NCI-H460 (cell line): ENCODE measurements around the gene C1QTNF6. TPM values are rescaled to one million over a fixed set of nuclear protein-coding genes. Genes with fewer than 3 reads are reported as not detected.

Source experiments
- DNase-seq: peaks from one replicate; pipeline ENCODE4 v3.0.0-alpha.2; 2016; ENCODE audit warnings: low read depth; ENCODE audit errors: extremely low read depth
- total RNA-seq: library from RNA; depleted of rRNA; stranded (reverse); fragments of >200 nt; shearing (Covaris generic); gene quantifications from 2 replicates; pipeline ENCODE4 v1.2.3, GENCODE V29; 2014

C1QTNF6 gene
- total RNA-seq, 1 experiment from 2014 or later, result 2.7 TPM

DNA sequence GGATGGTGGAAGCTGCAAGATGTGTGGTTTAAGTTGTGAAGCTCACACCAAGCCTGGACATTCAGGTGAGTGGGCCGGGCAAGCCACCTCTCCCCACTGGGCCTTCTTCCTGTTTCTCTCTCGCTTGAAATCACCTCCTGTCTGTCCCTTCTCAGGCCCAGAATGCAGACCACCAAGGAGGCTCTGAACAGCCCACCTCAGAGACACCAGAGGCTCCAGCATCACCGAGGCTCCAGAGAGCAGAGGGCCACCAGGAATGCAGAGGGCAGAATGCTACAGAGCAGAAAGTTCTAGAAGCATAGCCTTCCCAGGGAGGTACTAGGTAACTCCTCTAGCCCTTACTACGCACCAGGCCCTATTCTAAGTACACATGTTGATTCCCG is 23.6 kb downstream of the C1QTNF6 start:
- no peak for DNase-seq

DNA sequence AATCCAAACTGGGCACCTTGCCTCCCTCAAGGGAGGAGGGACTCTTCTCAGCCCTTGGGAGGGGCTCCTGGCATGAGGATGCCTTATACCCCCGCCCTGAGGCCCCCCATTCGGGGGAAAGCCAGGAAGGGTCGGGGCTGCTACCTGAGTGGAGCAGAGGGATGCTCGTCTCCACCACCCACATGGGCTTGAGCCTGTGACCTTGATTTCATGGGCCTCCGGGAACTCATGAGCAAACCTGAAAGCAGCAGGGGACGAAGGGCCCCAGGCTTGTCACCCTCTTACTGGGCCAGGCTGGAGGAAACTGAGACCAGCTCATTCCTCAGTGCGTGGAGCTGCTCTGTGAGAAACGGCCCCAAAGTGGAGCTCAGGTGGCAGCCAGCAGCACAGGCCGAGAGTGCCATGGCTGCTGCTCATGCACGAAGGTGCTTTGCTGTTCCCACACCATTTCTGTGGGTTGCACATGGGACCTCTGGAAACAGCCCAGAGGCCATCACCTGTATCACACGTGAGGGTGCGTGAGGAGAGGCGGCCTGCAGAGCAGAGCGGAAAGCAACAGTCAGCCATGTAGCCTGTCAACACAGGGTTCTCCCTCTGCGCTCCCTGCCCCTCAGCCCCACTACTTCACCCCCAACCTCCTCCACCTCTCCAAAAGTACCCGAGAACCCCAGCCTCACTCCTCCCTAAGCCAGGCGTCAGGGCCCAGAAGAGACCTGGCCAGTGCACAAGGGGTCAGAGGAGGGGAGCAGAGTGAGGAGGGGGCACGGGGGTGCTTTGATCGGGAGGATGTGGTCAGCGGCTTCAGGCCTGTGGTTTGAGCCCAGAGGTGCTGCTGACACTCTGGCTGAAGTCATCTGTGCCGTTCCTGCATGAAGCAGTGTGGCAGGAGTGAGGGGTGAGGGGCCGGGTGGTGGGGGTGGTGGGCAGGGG is 24.2 kb downstream of the C1QTNF6 start:
- no peak for DNase-seq

DNA sequence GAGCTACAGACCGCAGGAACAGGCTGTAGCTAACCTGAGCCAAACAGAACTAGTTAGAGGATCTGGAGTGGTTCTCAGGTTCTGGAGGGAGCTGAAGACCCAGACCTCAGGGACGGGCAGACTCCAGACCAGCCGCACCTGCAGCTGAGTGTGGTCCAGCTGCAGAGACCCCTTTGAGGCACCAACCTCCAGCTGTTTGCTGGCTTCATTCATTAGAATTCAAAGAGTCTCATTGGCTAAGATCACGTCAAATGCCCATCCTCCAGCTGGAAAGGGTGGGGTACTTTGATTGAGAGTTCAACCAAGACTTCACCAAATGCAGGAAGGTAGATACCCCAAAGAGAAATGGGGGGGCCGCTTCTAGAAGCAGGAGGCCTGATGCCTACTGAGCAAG is 25.0 kb downstream of the C1QTNF6 start:
- no peak for DNase-seq

DNA sequence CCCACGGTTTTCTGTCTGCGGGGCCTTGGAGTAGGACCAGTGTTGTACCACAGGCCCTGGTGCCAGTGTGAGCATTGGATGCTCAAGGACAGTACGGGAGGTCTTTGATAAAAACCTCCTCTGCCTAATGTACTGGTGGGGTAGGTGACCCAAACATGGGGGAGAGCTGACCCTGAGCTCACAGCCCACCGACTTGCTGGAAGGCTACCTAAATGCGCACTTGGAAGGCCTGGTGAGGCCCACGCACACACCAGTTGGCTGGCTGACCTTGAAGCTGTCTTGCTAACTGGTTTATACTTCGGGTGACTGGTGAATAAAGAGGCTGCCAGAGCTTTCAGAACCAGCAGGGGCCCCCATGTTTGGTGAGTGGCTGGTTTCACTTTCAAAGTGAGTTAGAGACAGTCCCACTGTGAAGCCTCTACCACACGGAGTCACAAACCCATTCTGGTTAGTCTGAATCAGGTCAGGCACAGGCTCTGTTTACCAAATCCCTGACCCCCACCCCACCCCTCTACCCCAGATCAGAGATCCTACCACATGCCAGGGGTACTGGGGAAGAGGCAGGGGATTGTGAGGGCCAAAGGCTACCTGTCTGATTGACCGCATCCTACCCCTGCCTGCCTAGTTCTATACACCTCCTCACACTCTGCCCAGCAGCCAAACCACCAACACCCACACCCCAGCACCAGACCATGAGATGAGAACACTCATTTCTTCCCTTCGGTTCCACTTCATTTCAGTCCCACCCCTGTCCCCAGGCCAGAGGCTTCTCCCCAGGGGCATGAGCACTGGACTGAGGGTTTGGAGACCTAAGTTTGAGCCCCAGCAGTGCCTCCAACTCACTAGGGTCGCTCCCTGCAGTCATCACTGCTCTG is 25.6 kb downstream of the C1QTNF6 start:
- no peak for DNase-seq

DNA sequence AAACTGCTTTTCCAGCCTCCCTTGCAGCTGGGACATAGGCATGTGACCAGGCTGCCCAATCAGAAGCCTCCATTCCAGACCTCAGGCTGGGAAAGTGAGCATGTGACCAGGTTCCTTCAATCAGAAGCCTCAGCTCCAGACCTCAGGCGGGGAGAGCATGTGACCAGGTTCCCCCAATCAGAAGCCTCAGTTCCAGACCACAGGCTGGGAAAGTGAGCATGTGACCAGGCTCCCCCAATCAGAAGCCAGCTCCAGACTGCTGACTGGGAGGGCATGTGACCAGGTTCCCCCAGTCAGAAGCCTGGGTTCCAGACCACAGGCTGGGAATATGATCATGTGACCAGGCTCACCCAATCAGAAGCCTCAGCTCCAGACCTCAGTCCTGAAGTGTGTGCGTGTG is 26.6 kb downstream of the C1QTNF6 start:
- no peak for DNase-seq

DNA sequence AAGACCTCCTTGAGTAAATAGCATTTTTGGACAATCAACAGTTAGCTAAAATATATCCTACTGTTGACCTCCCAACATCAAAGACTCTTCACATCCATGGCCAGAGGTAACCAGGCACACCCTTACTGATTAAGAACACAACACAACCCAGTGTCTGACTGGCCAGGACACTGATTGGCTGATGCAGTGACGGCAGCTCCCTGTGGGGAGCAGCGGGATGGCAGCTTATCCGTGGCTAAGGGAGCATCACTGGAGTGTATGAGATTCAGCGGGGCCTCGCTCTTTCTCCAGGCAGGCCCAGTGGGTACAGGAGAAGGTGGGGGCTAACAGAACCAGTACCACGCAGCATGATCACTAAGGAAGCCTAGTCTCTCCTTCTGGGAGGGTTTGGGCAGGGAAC is 28.0 kb downstream of the C1QTNF6 start:
- DNase-seq, result no peak

DNA sequence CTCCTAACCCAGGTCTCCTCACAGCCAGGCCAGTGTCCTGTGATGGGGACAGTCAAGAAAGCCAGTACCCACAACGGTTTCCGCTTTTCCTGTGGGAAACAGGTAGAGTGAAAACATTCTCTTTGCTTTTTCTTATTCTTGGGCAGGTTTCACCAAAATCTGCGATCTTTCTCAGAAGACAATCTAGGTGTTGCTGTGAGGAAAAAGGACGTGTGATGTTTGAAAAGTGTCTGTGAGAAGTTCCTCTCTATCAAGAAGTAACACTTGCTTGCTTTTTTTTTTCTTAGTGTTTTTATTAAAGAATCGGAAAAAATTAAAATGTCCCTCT is 29.1 kb downstream of the C1QTNF6 start:
- no peak for DNase-seq

DNA sequence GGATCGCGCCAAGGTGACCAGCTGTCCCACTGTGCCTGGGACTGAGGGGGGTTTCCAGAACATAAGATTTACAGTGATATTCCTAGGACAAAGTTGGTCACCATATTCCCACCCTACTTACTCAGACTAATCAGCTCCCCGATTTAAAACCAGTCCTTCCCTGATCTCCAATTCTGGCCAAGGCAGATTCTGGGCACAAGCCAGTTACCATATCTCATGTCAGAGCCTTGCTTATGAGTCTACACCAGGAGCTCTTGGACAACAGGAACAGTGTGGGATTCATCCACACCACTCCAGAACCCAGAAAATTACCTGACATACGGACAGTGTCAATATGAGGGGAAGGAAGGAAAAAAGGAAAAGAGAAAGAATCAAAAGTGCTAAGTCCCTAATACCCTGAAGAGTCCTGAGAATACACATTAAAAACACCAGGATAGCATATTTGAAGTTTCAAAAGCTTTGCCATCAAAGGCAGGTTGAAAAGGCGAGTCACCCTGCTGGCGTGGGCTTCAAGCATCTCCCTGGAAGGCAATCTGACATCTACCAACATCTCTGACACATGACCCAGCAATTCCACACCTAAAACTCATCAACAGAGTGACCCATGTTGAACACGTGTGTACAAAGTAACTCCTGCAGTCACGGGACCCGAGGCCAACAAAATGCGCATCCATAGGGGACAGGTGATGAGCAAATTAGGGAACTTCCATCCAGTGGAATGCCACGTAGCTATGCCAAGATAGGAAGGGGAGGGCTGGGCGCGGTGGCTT is 30.3 kb downstream of the C1QTNF6 start:
- DNase-seq, result no peak

DNA sequence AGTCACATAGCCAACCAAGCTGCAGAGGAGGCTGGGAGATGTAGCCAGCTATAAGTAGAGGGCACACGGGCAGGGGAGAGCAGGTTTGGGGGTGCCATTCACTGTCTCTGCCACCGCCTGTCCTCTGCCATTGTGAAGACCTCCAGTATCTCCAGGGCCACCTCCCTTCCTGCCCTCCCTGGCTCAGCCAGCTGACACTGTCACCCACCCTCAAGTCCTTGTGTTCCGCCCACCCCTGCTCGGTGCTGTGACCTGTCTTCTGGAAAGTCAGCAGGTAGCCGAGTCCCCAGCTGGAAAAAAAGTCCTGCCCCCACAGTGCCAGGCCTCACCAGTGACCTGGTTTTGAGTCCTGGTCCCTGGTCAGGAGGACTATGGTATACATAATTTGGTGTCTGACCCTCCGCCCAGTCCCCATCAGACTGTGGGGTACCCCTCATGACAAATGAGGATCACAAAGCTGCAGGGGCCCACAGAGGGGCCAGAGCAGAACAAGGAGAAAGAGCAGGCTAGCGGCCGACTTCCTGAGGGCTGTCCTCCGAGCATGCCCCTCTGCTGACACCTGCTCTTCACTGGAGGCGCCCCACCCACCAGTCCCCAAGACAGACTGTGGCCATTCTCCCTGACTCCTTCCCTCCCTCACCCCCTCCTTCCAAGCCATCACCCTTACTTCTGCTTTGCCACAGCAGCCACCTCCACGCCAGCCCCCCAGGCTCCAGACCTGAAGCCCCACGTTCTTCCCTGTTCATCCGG is 31.2 kb downstream of the C1QTNF6 start:
- DNase-seq, result no peak

DNA sequence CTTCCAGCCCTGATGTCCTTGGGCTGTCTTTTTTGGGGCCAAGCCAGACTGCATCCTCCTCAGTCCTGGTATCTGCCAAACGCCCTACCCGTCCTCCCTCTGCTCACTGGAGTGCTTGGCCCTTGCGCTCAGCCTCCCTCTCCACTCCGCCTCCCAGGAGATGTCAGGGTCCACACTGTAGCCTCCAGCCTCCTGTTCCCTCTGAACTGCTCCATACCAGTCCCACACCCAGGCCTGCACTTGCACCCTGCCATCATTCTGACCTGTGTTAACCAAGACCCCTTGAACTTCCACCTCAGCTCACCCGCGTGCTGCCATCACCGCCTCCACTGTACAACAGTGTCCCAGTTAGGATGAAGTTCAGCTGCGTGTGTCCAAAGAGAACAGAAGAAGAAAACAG is 32.1 kb downstream of the C1QTNF6 start:
- no peak for DNase-seq

DNA sequence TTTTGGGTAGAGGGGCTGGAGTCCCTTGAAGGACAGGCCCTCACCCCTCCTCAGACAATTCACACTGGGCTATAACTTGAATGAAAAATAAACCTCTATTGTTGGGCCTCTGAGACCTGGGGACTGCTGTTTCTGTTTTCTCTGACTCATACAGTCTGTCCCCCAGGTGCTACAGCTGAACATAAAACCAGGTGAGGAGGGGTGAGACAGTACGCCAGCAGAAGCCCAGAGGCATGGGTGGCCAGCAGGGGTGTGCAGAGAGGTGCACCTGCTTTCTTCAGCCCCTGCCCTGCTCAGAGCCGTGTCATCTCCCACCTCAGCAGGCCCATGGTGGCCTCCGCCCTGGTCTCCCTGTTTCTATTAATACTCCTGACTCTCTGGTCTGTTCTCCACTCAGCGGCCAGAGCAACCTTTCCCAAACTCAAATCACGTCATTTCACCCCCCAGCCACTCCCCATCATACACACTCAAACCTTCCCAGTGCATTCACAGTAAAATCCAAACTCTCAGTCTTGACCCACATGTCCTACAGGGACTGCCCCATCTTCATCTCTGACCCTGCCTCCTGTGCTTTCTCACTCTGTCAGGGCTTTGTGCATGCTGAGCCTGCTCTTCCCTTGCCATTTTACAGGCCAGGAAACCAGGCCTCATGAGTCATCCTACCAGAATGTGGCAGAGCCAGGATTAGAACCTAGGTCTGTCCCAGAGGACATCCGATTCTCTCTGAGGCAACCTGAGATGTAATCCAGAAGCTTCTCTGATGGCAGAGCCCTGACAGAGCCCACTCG is 32.9 kb downstream of the C1QTNF6 start:
- DNase-seq, result no peak

DNA sequence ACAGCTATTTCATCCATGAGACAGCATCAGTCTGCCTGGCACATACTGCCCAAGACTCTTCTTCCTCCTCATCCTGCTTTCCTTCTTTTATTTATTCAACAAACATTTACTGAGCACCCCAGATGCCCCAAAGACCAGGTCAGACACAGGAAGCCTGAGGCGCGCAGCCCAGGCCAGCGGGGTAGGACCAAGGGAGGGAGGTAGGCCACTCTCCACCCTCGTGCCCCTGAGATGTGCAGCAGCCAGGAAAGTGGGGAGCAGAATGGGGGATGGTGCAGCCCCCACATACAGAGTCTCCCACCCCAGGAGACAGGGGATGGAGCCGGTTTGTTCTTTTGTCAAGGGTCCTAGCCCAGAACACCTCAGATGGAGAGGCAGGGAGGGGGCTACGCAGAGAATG is 34.1 kb downstream of the C1QTNF6 start:
- DNase-seq, result no peak

DNA sequence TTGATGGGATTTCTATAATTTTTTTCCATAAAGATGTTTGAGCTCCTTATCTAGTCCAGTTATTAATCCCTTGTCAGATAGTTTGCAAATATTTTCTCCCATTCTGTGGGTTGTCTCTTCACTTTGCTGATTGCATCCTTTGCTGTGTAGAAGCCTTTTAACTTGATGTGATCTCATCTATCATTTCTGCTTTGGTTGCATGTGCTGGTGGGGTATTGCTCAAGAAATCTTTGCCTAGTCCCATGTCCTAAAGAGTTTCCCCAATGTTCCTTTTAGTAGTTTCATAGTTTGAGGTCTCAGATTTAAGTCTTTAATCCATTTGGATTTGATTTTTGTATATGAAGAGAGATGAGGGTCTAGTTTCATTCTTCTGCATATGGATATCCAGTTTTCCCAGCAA is 36.6 kb downstream of the C1QTNF6 start:
- no peak for DNase-seq

DNA sequence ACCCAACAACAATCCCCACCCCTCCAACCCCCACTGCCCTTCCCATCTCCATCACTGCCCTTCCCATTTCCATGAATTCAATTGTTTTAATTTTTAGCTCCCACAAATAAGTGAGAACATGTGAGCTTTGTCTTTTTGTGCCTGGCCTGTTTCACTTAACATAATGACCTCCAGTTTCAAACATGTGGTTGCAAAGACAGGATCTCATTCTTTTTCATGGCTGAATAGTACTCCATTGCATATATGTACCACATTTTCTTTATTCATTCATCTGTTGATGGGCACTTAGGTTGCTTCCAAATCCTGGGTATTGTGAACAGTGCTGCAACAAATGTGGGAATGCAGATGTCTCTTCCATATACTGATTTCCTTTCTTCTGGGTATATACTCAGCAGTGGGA is 37.3 kb downstream of the C1QTNF6 start:
- DNase-seq, result no peak

DNA sequence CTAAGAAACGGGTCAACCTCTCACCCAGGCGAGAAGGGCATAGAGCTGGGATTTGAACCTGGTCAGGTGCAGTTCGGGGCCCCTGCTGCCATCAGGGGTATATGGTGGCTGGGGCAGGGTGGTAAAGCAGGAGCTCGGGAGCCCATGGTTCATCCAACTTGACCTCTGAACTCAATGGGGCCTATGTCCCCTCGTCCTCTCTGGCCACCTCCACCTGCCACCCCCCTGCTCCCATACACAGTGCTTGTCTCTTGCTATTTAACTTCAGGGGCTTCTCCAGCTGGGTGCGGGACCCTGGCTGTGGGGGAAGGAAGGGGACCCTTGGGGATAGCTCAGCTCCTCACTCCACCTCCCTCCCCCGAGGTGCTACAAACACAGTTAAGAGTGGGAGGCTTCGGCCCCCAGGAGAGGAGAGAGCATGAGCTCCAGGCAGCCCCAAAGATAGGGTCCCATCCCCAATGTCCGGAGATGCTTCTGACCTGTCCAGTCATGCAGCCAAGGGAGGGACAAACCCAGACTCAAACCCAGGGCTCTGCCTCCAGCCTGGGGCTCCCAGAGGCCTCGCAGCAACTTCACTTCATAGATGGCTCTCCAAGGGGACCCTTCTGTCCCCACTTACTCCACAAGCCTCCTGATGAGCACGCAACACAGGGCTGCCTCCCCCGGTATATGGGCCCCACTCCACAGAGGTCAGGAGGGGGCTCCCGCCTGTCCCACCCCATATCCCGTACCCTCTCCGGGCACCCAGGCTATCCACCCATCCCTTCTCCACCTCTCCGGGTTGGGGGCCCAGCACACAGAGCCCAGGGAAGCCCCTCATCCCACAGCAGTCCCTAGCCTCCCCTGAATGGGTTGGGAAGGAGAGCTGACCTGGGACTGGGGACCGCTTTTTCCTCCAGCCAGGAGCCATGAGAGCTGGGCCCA is 39.0 kb downstream of the C1QTNF6 start:
- no peak for DNase-seq

DNA sequence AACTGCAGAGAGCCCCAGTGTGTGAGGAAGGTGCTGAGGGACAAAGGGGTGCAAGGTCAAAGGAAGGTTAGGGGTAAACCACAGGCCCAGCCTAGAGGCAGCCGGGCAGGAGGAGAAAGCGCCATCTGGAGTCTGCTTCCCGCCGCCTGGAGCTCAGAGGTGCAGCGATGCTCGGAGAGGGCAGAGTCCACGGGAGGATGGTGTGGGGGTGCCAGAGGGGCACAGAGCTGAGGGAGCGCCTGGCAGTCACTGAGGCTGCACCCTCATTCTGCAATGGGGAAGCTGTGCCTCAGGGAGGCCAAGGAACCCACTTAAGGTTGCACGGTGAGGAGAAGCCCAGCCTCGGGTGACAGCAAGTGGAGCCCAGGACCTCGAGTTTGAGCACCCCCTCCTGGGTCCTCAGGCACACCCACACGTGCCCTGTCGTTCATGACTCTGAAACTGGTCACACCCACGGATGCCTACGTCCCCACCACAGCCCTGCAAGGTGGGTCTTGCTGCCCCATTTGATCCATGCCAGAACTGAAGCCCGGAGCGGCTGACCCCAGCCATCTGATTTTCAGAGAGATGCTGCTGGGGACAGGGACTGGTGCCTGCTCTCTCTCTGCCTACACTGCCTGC is 39.9 kb downstream of the C1QTNF6 start:
- no peak for DNase-seq

DNA sequence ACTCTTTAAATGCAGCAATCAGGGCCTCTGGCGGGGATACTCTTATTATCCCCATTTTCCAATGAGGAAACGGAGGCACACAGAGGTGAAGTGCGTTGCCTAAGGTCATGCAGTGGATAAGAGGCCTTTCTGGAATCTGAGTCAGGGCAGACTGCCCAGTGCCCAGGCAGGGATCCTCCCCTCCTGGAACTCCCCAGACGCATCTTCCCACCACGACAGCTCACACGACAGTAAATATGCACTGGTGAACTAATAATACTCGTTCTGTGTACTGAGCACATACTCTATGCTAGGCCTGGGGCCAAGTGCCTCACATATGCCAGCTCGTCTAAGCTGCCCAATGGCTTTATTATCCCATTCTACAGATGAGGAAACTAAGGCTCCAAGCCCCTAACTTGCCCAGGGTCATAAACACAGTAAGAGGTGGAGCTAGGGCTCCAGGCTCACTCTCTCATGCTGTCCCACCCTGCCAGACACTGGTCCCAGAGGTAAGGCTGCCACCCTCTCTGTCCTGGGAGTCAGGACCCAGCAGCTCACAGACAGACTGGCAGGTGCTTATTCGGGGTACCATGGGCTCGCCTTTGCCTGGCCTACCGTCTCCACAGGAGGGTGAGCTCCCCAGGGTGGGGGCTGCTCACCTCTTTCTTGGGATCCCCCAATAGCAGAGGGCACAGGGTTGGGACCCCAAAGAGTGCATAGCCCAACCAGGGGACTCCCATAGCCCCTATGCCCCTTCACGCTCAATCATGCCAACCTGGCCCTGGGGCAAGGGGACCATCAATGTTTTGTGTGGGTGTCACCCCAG is 40.7 kb downstream of the C1QTNF6 start:
- no peak for DNase-seq
